NCI-H2171 (cell line): ENCODE data around the gene LRP11.
A peak's percentile ranks its signal among the peaks of the same experiment; 100 is the strongest.
"Not testable (repeated sequence)": the region's sequence is repeated elsewhere in the genome, so short reads cannot be mapped to it uniquely, and the experiment has no call there.

Source experiments
- DNase-seq: peaks from one replicate; lab custom pipeline; 2025; lab: John Stamatoyannopoulos, UW

LRP11 gene, protein sequence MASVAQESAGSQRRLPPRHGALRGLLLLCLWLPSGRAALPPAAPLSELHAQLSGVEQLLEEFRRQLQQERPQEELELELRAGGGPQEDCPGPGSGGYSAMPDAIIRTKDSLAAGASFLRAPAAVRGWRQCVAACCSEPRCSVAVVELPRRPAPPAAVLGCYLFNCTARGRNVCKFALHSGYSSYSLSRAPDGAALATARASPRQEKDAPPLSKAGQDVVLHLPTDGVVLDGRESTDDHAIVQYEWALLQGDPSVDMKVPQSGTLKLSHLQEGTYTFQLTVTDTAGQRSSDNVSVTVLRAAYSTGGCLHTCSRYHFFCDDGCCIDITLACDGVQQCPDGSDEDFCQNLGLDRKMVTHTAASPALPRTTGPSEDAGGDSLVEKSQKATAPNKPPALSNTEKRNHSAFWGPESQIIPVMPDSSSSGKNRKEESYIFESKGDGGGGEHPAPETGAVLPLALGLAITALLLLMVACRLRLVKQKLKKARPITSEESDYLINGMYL

DNA sequence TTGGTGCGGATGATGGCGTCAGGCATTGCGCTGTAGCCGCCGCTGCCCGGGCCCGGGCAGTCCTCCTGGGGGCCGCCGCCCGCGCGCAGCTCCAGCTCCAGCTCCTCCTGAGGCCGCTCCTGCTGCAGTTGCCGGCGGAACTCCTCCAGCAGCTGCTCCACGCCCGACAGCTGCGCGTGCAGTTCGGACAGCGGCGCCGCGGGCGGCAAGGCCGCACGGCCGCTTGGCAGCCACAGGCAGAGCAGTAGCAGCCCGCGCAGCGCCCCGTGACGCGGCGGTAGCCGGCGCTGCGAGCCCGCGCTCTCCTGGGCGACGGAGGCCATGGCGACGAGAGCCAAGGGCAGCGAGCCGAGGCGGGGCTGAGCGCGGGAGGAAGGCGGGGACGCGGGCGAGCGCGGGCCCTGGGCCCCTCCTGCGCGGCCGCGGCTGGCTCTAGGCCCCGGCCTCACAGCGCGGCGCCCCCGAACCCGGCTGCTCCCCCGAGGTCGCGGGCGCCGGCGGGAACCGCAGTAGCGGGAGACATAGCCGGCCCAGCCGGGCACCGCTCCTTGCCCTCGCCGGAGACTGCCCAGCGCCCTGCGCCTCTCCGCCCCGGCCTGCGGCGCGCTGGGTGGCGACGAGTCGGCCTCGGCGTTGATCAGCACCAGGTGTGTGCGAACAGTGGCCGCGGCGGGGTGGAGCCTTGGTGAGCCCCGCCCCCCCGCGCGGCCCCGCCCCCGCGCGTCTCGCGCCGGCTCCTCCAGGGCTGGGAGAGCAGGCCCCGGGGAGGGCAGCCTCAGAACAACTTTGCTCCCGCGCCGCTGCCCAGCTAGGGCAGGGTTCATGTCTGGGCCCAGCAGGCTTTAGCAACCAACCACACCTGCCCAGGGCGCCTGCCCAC lies at the start of gene LRP11:
Gene LRP11, minus strand, starts transcription at position 662 of the 880 bp plus-strand sequence. Its CDS starts 339 bp downstream, at position 323.
- peak; percentile 84 for DNase-seq

DNA sequence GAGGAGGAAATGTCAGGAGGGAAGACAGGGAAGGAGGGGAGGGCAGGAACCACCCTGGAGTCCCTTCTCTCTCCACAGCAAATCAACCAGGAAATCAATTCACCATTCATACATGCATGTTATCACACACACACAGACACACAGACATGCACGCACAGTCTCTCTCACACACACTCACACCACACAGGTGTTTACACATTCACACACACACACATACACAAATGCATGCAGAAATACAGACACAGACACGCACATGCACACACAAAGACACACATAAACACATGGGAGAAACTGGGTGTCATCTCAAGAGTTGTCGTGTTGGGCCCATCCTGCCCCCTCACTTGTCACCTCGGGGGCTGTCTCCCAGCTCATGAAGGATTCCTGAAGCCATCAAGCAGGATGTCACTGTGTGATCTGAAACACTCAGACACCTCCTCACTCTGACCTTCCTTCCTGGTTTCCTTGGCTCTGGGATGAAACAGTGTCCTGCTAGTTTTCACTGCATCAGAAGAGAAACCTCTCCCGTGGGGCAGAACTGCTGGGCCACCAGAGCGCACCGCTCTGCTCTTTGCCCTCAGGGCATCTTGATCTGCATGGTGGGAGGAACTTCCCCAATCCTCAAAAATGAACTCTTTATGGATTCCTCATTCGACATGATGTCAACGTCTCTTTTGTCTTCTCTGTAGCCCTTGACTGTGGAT lies 49.5 kb upstream of the LRP11 start:
- no peak for DNase-seq

GRCh38 chr6:149913085-149913484 lies 48.9 kb upstream of the LRP11 start:
- no peak for DNase-seq

DNA sequence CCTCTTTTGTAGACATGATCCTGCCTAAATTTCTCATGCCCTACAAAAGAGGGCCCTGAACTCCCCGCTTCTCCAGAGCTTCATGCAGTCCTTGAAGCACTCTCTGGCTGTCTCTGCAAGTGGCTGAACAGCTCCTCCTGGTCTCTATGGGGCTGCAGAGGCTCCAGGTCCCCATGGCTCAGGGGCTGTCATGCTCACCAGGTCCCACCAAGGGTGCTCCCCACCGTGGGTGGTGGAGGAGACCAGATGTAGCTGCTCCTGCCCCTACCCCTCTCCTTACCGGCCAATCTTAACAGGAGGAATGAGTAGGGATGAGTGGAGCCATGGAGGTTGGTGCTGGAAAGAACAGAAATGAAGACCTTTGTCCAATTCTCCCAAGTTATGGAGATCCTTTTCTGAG lies 48.5 kb upstream of the LRP11 start:
- DNase-seq: not testable (repeated sequence)

DNA sequence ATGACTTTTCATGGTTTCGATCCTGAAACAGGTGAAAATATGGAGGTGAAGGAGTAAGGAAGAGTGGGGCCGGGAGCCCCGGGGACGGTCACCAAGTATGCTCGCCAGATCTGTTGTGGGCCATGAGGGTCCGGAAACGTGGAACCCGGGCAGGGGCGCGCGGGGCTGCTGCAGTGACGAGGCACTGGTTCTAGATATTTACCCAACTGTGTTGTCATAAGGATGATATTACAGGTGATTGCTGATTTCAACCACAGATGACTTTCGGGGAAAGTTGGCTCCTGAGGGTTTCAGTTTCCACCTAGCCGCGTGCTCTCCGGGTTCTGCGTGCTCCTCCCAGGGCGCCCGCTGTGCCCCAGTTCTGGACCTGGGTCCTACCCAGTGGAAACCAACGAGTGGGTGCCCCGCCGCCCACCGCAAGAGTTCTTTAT lies 46.6 kb upstream of the LRP11 start:
- DNase-seq: no peak

- DNase-seq: no peak
Measured at GRCh38 chr6:149909701-149910470, 45.7 kb upstream of the LRP11 start.

DNA sequence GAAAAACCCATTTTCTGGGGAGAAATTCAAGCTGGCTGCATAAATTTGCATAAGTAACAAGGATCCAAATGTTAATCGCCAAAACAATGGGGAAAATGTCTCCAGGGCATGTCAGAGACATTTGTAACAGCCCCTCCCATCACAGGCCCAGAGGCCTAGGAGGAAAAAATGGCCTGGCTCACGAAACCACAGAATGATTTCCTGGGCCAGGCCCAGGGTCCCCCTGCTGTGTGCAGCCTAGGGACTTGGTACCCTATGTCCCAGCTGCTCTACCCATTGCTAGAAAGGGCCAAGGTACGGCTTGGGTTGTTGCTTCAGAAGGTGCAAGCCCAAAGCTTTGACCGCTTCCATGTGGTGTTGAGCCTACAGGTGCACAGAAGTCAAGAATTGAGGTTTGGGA lies 44.3 kb upstream of the LRP11 start:
- not testable (repeated sequence) for DNase-seq

DNA sequence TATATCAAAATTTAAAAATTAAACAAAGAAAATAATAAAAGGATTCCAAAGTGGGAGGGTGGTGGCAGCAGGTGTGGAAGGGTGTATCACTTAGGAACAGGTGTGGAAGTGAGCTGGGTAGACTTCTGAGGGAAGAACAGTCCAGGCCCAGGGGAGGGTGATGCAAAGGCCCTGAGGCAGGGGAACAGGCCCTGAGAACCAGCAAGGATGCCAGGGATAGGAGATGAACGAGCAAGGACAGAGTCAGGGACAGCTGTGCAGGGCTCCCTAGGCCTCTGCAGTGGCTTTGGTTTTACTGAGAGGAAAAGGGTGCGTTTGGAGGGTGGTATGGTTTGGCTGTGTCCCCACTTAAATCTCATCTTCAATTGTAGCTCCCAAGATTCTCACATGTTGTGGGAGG lies 43.2 kb upstream of the LRP11 start:
- DNase-seq: no peak

DNA sequence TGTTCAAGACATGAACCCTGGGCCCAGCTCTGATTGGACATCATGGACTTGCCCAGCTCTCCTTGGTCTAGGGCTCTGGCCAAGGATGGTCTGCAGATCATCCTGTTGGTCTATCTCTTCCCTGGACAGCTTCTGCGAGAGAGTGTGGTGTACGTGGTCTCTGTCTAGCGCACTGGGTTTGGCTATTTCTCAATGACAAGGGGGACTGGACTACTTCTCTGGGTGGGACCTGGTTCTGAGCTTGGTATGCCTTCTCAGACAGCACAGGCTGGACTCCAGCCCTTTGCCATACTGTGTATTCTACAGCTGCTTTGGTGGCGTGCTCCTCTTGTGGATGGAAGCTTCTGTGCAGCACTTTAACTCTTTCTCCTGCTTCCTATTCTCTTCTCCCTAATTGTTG lies 42.2 kb upstream of the LRP11 start:
- no peak for DNase-seq

DNA sequence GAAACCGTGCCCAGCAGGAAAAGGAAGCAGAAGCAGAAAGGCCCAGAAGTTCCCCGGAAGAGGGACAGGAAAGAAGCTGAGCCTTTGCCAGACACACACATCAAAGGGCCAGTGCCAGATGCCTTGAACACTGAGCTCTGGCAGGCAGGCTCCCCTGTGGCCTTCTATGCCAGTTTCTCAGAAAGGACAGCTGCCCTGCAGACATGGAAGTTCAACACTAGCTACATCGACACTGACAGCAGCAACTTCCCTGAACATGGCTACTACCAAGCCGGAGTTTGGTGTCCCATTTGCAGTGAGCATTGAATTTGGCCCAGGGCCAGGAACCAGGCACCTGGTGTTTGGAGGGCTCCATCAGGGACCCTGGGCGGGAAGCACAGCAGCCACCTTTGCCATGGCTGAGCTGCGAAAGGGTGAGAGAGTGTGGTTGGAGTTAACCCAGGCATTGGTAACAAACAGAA lies 41.8 kb upstream of the LRP11 start:
- no peak for DNase-seq

DNA sequence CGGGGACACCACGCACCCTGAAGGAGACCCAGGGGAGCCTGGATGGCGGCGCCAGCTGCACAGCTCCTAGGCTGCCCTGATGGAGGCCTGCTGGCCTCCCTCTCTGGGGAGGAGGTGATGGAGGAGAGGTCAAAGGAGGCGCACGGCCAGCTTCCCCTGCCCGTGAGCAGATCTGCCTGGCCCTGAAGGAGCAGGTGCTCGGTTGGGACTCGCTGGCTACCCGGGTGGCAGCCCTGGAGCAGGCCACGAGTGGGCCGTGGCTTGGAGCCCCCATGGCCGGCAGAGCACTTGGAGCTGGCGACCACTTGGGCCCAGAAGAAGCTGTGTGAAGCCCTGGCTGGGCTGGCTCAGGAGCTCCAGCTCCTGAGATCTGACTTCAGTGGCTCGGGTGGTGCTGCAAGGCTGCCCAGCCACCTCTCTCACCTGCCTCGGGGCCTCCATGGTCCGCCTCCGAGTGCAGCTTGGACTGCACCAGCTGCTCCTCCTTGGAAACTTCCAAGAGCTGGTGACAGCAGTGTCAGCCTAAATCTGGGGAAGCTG lies 41.3 kb upstream of the LRP11 start:
- no peak for DNase-seq

GRCh38 chr6:149904661-149905370 lies 40.7 kb upstream of the LRP11 start:
- DNase-seq: no peak

- DNase-seq: peak; percentile 12
Measured at GRCh38 chr6:149903938-149904611, 39.9 kb upstream of the LRP11 start.

DNA sequence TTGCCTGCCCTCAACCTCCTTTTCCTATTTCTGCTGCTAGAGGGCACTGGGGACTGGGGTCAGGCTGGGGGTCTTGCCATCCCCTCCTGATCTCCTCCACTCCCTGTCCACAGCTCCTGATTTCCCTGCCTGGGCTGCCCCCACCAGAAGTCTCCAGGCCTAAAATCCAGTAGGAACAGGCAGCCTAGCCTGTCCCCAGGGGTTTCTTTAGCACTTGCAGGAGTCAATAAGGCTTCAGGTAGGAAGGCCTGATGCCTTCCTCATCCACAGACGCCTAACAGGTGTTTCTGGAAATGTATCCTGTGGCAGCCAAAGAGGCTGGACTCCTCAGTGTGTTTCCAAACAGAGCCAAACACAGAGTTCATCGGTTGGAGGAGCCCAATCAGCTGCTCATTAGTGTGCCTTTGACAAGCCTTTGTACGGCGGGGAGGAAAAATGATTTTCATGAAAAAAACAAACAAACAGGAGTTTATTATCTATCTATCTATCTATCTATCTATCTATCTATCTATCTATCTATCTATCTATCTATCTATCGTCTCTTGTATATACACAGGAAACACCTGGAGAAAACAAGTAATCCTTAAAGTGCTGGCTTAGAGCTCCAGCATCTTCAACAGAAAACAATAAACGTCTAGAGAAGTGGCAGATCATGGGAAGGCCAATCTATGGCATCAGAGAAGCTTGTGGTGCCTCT lies 37.4 kb upstream of the LRP11 start:
- DNase-seq: no peak

GRCh38 chr6:149900620-149901443 lies 36.7 kb upstream of the LRP11 start:
- no peak for DNase-seq

- no peak for DNase-seq
Measured at GRCh38 chr6:149899926-149900619, 35.9 kb upstream of the LRP11 start.

GRCh38 chr6:149899486-149899885 lies 35.3 kb upstream of the LRP11 start:
- no peak for DNase-seq

DNA sequence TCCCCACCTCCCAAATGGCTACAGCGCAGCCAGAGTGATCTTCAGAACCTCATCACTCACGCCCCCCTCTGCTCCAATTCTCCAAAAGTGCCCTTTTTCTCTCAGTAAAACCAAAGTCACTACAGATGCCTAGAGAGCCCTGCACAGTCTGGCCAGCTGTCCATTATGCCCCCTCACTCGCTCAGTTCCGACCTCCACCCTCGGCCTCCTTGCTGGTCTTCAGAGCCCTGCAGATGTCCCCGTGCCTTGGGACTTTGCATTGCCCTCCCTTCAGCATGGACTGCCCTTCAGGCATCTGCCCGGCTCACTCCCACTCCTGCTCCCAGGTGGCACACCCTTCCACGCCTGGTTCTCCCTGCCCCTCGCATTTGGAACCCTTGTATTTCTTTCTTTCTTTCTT lies 34.8 kb upstream of the LRP11 start:
- no peak for DNase-seq
